Measurements from ENCODE around the gene HAGHL.
A peak's percentile ranks its signal among the peaks of the same experiment; 100 is the strongest.

Gene HAGHL

DNA sequence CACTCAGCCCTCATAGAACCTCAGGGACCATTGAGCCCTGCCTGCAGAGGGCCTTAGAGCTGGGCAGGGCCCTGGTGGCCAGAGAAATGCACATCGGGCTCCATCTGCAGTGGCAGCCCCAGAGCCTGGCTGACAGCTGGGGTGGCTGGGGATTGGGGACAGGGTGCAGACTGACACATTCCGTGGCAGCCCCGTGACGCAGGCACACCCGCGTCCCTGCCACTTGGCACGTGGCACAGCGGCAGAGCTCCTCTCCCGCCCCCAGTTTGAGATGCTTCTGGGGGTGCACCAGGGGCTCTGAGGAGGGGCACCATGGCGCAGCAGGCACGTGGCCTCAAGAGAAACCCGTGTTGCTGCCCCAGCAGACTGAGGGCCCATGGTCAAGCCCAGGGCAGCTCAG lies 23.5 kb upstream of the HAGHL start:
- no peak overlapping the region for H3K4me3 ChIP-seq (ENCODE audit: low read length)
- no CpG with 5 or more reads among the region's 12 CpGs for WGBS (ENCODE audit: insufficient coverage, insufficient read length)
- no peak for DNase-seq (ENCODE audit: low read depth, low spot score)
- no peaks in the 10 kb centered on the region for H3K36me3 ChIP-seq (ENCODE audit: control insufficient read depth, insufficient read depth, low read length)
- peaks cover 60% of the 10 kb centered on the region for H3K27me3 ChIP-seq (ENCODE audit: control insufficient read depth, insufficient read depth, low read length)
- peaks cover 2% of the 10 kb centered on the region; the same call in 1 of the 2 replicates for H3K4me1 ChIP-seq (ENCODE audit: control insufficient read depth, insufficient read depth, low read length)
- H3K27ac ChIP-seq (ENCODE audit: low read length): no peak overlapping the region
- no peaks in the 10 kb centered on the region for H3K9me3 ChIP-seq (ENCODE audit: control insufficient read depth, insufficient read depth, low read length)

DNA sequence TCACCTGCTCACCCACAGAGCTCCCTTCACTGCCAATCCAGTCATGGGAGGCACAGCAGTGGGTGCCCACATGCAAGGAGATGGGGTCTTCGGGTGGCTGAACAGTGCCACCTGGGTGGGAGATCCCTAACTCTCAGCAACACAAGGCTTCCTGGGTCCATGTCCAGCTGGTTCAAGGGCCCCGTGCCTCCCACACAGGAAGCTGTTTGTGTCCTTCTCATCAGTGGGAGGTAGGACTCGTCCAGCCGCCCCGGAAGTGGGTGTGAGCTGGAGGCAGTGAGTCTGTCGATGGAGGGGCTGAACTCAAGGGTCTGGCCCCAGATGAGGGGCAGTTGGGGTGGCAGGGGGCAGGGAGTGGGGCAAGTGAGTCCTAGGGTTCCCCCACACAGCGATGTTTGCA lies 22.9 kb upstream of the HAGHL start:
- H3K4me3 ChIP-seq (ENCODE audit: low read length): no peak overlapping the region
- H3K36me3 ChIP-seq (ENCODE audit: control insufficient read depth, insufficient read depth, low read length): no peaks in the 10 kb centered on the region
- H3K27me3 ChIP-seq (ENCODE audit: control insufficient read depth, insufficient read depth, low read length): peaks cover 60% of the 10 kb centered on the region
- DNase-seq (ENCODE audit: low read depth, low spot score): no peak
- no CpG with 5 or more reads among the region's 7 CpGs for WGBS (ENCODE audit: insufficient coverage, insufficient read length)
- H3K4me1 ChIP-seq (ENCODE audit: control insufficient read depth, insufficient read depth, low read length): peaks cover 2% of the 10 kb centered on the region; the same call in 1 of the 2 replicates
- H3K27ac ChIP-seq (ENCODE audit: low read length): no peak overlapping the region
- H3K9me3 ChIP-seq (ENCODE audit: control insufficient read depth, insufficient read depth, low read length): no peaks in the 10 kb centered on the region

DNA sequence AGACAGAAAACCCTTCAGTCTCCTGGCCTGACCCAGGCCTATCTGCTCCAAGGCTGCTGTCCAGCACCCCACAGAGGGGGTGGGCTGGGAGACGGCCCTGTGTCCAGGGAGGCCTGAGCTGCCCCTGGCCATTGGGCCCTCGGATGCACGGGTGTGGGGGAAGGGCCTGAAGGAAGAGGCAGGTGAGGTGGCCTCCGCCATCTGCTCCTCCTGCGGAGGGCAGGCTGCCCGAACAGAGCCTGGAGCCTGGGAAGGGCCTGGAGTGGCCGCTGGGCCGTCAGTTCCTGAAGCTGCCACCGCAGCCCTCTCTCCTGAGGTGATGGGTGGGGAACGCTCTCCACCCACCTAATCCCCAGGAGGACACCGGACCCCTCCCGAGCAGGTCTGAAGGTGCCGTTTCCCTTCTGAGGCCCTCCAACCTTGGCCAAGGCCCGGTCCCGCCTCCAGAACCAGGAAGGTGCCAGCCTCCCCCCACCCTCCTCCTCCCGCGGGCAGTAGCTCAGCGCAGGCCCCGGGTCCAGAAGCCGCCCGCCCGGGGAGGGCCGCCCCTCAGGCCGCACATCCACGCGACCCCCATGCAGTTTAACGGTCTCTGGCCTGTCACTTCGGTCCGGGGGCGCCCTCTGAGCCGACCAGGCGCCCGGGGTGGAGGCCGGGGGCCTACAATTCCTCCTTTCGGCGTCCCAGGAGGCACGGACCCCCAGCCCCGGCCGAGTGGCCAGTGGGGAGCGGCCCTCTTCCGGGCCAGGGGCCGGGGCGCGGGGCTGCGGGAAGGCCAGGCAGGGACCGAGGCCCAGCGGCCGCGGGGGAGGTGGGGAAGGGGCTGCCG lies 22.1 kb upstream of the HAGHL start:
- Histone ChIP-seq H3K4me1 (ENCODE audit: control insufficient read depth, insufficient read depth, low read length) (peaks cover 3% of the 10 kb centered on the region; the same call in 1 of the 2 replicates), H3K4me3 (ENCODE audit: low read length) (peak overlapping the region; percentile 42; the same call in 1 of the 2 replicates), H3K27me3 (ENCODE audit: control insufficient read depth, insufficient read depth, low read length) (peaks cover 58% of the 10 kb centered on the region), H3K36me3 (ENCODE audit: control insufficient read depth, insufficient read depth, low read length) (no peaks in the 10 kb centered on the region), H3K27ac (ENCODE audit: low read length) (no peak overlapping the region), H3K9me3 (ENCODE audit: control insufficient read depth, insufficient read depth, low read length) (no peaks in the 10 kb centered on the region)
- DNase-seq (ENCODE audit: low read depth, low spot score): no peak
- WGBS (ENCODE audit: insufficient coverage, insufficient read length): no CpG with 5 or more reads among the region's 50 CpGs

DNA sequence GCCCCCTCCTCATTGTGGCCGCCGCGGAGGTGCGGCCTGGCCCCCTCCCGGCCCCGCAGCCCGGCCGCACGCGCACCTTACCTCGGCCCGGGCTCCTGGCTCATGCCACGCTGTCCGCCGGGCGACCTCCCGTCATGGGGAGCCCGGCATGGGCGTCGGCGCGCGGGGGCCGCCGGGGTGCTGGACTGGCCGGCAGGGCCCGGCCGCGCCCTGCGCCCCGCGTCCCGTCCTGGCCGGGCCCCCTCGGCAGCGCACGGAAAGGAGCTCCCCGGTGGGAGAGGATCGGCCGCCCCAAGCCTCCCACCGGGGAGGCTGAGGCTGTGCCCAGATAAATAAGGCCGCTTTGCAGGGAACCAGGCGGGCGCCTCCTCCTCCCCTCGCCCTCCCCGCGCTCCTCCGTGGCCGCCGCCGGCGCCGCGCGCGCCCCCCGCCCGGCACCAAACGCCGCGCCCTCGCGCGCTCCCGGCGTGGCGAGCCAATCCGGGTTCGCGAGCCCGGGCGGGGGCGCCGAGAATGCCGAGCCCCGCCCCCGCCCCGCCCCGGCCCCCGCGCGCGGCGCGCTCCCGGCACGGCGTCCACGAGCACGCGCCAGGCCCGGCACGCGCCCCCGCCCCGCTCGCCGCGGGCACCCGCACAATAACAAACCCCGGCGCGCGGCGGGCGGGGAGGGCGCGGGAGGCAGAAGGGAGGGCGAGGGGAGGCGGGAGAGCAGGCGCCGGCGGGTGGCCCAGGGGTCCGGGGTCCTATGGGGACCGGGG lies 21.3 kb upstream of the HAGHL start, which contains the start of gene FBXL16:
TSS of gene FBXL16 (minus strand) at position 371 of the 758 bp plus-strand sequence. CDS start 8,396 bp downstream, outside the sequence.
- no peaks in the 10 kb centered on the region for H3K9me3 ChIP-seq (ENCODE audit: control insufficient read depth, insufficient read depth, low read length)
- H3K4me3 ChIP-seq (ENCODE audit: low read length): peak within 1 kb of the TSS; percentile 42; the same call in 1 of the 2 replicates
- DNase-seq (ENCODE audit: low read depth, low spot score): no peak
- peaks cover 6% of the 10 kb centered on the region; the same call in 1 of the 2 replicates for H3K4me1 ChIP-seq (ENCODE audit: control insufficient read depth, insufficient read depth, low read length)
- H3K27ac ChIP-seq (ENCODE audit: low read length): no peak within 1 kb of the TSS
- H3K36me3 ChIP-seq (ENCODE audit: control insufficient read depth, insufficient read depth, low read length): no peaks in the 10 kb centered on the region
- WGBS (ENCODE audit: insufficient coverage, insufficient read length): no CpG with 5 or more reads among the region's 115 CpGs
- peaks cover 58% of the 10 kb centered on the region for H3K27me3 ChIP-seq (ENCODE audit: control insufficient read depth, insufficient read depth, low read length)

DNA sequence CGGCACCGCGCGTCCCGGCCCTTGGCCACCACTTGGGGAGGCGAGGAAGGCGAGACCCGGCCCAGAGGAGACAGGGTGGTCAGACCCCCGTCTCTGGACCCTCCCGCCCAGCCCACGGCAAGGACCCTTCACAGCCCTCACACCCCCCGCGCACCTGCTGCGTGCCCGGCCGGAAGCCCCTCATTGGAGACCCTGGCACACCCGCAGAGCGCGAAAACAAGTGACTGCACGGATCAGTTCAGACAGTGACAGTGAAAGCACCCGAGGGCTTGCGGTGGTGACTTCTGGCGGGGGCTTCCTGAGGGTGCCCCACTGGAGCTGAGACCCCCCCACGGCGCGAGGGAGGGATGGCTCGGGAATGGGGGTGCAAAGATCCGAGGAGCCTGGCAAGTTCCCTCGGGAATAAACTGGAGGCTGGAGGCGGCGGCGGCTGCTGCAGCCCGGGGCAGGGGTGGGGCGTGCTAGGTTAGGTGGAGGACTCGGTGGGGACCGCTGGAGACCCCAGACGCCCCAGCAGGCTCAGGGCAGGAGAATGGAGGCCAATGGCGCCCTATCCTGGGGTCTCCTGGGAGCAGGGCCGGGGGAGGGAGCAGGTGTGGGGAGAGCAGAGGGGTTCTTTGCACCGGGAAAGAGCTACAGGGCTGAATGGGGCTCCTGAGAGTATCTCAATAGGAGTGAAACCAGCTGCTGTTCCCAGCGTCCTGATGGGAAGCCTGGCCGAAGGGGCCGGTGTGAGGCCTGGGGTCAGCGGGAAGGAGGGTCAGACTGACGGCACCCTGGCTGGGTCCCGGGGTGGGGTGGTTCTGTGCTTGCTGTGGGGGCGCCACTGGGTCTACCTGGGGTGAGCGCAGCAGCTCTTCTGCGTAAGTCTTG lies 20.5 kb upstream of the HAGHL start:
- H3K27me3 ChIP-seq (ENCODE audit: control insufficient read depth, insufficient read depth, low read length): peaks cover 53% of the 10 kb centered on the region
- H3K4me3 ChIP-seq (ENCODE audit: low read length): peak overlapping the region; percentile 42; the same call in 1 of the 2 replicates
- H3K9me3 ChIP-seq (ENCODE audit: control insufficient read depth, insufficient read depth, low read length): no peaks in the 10 kb centered on the region
- WGBS (ENCODE audit: insufficient coverage, insufficient read length): no CpG with 5 or more reads among the region's 49 CpGs
- H3K27ac ChIP-seq (ENCODE audit: low read length): no peak overlapping the region
- peaks cover 6% of the 10 kb centered on the region; the same call in 1 of the 2 replicates for H3K4me1 ChIP-seq (ENCODE audit: control insufficient read depth, insufficient read depth, low read length)
- DNase-seq (ENCODE audit: low read depth, low spot score): no peak
- no peaks in the 10 kb centered on the region for H3K36me3 ChIP-seq (ENCODE audit: control insufficient read depth, insufficient read depth, low read length)

DNA sequence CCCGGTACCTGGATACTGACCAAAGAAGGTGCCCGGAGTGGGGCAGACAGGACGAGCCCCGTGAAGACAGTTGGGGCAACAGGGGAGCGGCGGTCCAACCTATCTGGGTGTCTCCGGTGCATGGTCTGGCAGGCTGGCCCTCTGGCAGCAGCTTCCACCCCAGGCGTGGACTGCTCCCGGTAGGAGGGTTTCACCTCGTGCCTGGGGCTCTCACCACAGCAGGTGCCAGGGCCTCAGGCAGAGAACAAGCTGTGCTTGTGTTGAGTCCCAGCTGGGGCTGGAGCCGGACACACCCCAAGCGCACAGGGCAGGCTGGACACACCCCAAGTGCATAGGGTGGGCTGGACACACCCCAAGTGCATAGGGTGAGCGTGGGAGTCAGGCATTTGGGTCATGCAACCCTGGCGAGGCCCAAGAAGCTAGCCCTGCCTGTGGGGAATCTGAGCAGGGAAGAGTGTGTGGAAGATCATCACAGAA lies 19.8 kb upstream of the HAGHL start:
- no peaks in the 10 kb centered on the region for H3K36me3 ChIP-seq (ENCODE audit: control insufficient read depth, insufficient read depth, low read length)
- no peak overlapping the region; the same call in 1 of the 2 replicates for H3K4me3 ChIP-seq (ENCODE audit: low read length)
- peaks cover 6% of the 10 kb centered on the region; the same call in 1 of the 2 replicates for H3K4me1 ChIP-seq (ENCODE audit: control insufficient read depth, insufficient read depth, low read length)
- H3K27me3 ChIP-seq (ENCODE audit: control insufficient read depth, insufficient read depth, low read length): peaks cover 46% of the 10 kb centered on the region
- H3K9me3 ChIP-seq (ENCODE audit: control insufficient read depth, insufficient read depth, low read length): no peaks in the 10 kb centered on the region
- H3K27ac ChIP-seq (ENCODE audit: low read length): no peak overlapping the region
- no CpG with 5 or more reads among the region's 14 CpGs for WGBS (ENCODE audit: insufficient coverage, insufficient read length)
- no peak for DNase-seq (ENCODE audit: low read depth, low spot score)

DNA sequence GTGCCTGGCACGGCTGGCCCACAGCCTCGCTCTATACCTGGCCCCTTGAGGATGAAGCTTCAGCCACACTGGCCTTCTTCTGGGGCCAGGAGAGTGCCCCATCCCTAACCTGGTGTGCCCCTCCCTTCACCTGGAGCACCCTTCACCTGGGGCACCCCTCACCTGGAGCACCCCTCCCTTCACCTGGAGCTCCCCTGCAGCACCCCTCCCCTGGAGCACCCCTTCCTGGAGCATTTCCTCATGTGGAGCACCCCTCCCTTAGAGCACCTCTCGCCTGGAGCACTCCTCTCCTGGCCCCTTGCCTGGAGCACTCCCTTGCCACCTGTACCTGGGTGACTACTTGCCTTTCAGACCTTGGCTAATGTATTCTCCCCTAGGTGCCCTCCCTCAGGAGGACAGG lies 18.9 kb upstream of the HAGHL start:
- no peak for DNase-seq (ENCODE audit: low read depth, low spot score)
- no CpG with 5 or more reads among the region's 3 CpGs for WGBS (ENCODE audit: insufficient coverage, insufficient read length)
- Histone ChIP-seq H3K4me1 (ENCODE audit: control insufficient read depth, insufficient read depth, low read length) (peaks cover 6% of the 10 kb centered on the region; the same call in 1 of the 2 replicates), H3K9me3 (ENCODE audit: control insufficient read depth, insufficient read depth, low read length) (no peaks in the 10 kb centered on the region), H3K36me3 (ENCODE audit: control insufficient read depth, insufficient read depth, low read length) (no peaks in the 10 kb centered on the region), H3K27ac (ENCODE audit: low read length) (no peak overlapping the region), H3K27me3 (ENCODE audit: control insufficient read depth, insufficient read depth, low read length) (peaks cover 38% of the 10 kb centered on the region), H3K4me3 (ENCODE audit: low read length) (no peak overlapping the region)

DNA sequence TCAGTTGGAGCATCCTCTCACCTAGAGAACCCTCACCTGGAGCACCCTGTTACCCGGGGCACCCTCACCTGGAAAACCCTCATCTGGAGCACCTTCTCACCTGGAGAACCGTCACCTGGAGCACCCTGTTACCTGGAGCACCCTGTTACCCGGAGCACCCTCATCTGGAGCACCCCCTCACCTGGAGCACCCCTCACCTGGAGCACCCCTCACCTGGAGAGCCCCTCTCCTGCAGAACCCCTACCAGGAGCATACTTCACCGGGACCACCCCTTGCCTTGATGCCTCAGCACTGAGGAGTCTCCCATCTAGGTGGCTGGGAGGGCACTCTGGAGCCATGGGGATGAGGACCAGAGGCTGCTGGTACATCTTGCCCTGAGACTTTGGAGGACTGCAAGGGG lies 17.9 kb upstream of the HAGHL start:
- peaks cover 6% of the 10 kb centered on the region; the same call in 1 of the 2 replicates for H3K4me1 ChIP-seq (ENCODE audit: control insufficient read depth, insufficient read depth, low read length)
- no CpG with 5 or more reads among the region's 4 CpGs for WGBS (ENCODE audit: insufficient coverage, insufficient read length)
- no peak overlapping the region for H3K27ac ChIP-seq (ENCODE audit: low read length)
- H3K4me3 ChIP-seq (ENCODE audit: low read length): no peak overlapping the region
- peaks cover 30% of the 10 kb centered on the region for H3K27me3 ChIP-seq (ENCODE audit: control insufficient read depth, insufficient read depth, low read length)
- no peak for DNase-seq (ENCODE audit: low read depth, low spot score)
- no peaks in the 10 kb centered on the region for H3K9me3 ChIP-seq (ENCODE audit: control insufficient read depth, insufficient read depth, low read length)
- no peaks in the 10 kb centered on the region for H3K36me3 ChIP-seq (ENCODE audit: control insufficient read depth, insufficient read depth, low read length)

DNA sequence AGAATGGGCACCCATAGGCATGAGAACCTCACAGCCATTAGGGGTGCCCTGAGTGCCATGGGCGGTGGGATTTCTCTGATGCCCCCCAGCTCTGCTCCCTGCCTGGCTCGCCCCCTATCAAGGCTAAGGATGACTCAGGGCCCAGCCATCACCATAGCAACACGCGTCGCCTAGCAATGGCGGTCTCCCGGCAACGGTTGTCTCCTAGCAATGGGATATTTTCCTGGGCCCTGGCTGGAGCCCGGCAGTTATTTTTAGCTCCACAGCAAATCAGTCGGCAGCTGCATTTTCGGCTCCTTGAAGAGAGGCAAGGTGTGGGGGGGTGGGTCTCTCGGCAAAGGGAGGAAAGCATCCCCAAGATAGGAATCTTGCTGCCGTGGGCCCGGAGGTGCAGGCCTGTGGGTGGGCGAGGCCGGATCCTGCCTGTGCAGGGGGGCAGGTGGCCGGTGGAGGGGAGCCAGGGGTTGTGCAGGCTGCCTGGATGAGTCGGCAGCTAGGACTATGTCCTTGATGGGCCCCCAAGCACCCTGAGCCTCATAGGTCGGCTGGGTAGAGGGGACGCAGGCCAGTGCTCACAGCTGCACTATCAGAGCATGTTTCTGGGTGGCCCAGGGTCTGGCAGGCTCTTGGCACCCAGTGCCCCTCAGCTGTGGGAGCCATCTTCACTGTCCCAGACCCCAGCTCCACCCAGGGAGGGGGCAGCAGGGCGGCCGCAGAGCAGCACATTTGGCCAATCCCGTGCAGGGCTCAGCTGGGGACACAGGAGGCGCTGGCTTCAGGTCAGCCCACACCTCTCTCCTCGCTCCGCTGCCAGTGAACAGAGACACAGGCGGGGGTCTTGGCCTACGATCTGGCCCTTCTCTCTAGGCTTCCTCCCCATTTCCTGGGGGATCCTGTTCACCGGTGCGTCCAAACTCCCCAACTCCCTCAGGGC lies 17.1 kb upstream of the HAGHL start:
- no peak for DNase-seq (ENCODE audit: low read depth, low spot score)
- peaks cover 6% of the 10 kb centered on the region; the same call in 1 of the 2 replicates for H3K4me1 ChIP-seq (ENCODE audit: control insufficient read depth, insufficient read depth, low read length)
- no peaks in the 10 kb centered on the region for H3K9me3 ChIP-seq (ENCODE audit: control insufficient read depth, insufficient read depth, low read length)
- WGBS (ENCODE audit: insufficient coverage, insufficient read length): no CpG with 5 or more reads among the region's 30 CpGs
- peaks cover 21% of the 10 kb centered on the region for H3K27me3 ChIP-seq (ENCODE audit: control insufficient read depth, insufficient read depth, low read length)
- H3K36me3 ChIP-seq (ENCODE audit: control insufficient read depth, insufficient read depth, low read length): no peaks in the 10 kb centered on the region; the same call in 1 of the 2 replicates
- no peak overlapping the region for H3K27ac ChIP-seq (ENCODE audit: low read length)
- no peak overlapping the region for H3K4me3 ChIP-seq (ENCODE audit: low read length)
